Smooth muscle cell of the brain vasculature (primary cell): Measurements from ENCODE around the gene TRAPPC12.
A peak's percentile ranks its signal among the peaks of the same experiment; 100 is the strongest.
"Not testable (repeated sequence)": the region's sequence is repeated elsewhere in the genome, so short reads cannot be mapped to it uniquely, and the experiment has no call there.

Source experiments
- DNase-seq: peaks from one replicate; pipeline ENCODE4 v3.0.0-alpha.2; 2012; ENCODE audit warnings: low read depth, low spot score

Gene TRAPPC12

GRCh38 chr2:3505771-3506170 is 126.3 kb downstream of the TRAPPC12 start:
- no peak for DNase-seq

- no peak for DNase-seq
Observed at GRCh38 chr2:3512086-3512485, 132.6 kb downstream of the TRAPPC12 start.

- DNase-seq, result no peak
Observed at GRCh38 chr2:3513026-3513810, 133.7 kb downstream of the TRAPPC12 start.

- not testable (repeated sequence) for DNase-seq
Observed at GRCh38 chr2:3515438-3515837, 135.9 kb downstream of the TRAPPC12 start.

GRCh38 chr2:3516831-3517230 is 137.3 kb downstream of the TRAPPC12 start:
- DNase-seq, result no peak

- no peak for DNase-seq
Observed at GRCh38 chr2:3517948-3518495, 138.5 kb downstream of the TRAPPC12 start.

GRCh38 chr2:3518496-3519254 is 139.2 kb downstream of the TRAPPC12 start:
- DNase-seq, result peak; percentile 92

- DNase-seq, result no peak
Observed at GRCh38 chr2:3519255-3520205, 140.0 kb downstream of the TRAPPC12 start, which contains the start of gene ADI1. ADI1 (minus strand) TSS chr2:3519531; CDS start chr2:3519487, 44 bp downstream.

GRCh38 chr2:3520591-3520990 is 141.1 kb downstream of the TRAPPC12 start:
- DNase-seq, result no peak

GRCh38 chr2:3522961-3523421 is 143.5 kb downstream of the TRAPPC12 start:
- DNase-seq, result no peak

- no peak for DNase-seq
Observed at GRCh38 chr2:3523551-3524041, 144.1 kb downstream of the TRAPPC12 start.

GRCh38 chr2:3526871-3527270 is 147.4 kb downstream of the TRAPPC12 start:
- no peak for DNase-seq

GRCh38 chr2:3527886-3528785 is 148.6 kb downstream of the TRAPPC12 start:
- no peak for DNase-seq
